ENCODE results near the gene SYNRG. TPM values are rescaled to one million over a fixed set of nuclear protein-coding genes. Genes with fewer than 3 reads are reported as not detected.
A peak's percentile ranks its signal among the peaks of the same experiment; 100 is the strongest.

SYNRG gene
- total RNA-seq, 1 donor from 2014 or later = 28.7 TPM

DNA sequence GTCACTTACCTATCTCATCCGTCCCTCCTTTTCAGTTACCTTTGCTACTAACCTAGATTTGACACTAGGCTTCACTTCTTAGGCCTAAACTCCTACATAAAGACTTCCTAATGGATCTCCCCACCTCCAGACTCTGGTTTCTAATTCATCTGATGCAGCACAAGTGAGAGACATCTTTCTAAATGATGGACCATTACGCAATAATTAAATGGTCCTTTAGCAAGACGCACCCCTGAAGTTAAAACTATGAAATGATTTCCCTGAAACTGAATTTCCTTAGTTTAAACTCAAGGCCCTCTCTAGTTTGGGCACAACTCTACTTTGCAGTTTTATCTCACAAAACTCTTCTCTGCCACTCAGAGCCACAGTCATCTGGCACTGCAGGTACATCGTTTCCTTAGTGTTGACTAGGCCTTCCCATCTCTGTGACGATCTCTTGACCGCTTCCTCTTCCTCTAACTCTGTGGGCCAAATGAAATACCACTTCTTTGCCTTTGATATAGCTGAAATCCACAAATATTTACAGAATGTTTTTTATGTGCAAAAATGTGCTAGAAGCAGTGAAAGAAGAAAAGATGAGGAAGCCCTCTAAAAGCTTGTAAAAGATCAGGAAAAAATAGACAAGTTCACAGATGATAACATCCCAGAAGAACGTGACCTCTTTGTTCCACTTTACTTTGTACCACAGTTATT, 3.3 kb downstream of the SYNRG start:
- DNase-seq (ENCODE audit: extremely low read depth, low read depth, low spot score) = no peak

DNA sequence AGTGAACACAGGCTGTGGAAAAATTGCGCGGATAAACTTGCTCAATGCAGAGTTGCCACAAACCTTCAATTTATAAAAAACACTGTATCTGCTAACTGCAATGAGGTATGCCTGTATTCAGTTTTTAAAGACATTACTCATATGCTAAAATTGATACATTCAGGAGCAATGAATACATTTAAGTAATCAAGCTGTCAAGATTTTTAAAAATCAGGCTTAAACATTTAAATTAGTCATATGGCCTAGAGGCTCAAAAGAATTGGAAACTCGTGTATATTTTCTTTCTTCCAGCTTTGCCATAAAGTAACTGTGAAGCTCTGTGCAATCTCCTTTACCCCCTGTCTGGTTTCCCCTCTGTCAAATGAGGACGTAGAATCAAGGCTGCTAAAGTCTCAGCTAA, 4.1 kb downstream of the SYNRG start:
- DNase-seq (ENCODE audit: extremely low read depth, low read depth, low spot score) = no peak

DNA sequence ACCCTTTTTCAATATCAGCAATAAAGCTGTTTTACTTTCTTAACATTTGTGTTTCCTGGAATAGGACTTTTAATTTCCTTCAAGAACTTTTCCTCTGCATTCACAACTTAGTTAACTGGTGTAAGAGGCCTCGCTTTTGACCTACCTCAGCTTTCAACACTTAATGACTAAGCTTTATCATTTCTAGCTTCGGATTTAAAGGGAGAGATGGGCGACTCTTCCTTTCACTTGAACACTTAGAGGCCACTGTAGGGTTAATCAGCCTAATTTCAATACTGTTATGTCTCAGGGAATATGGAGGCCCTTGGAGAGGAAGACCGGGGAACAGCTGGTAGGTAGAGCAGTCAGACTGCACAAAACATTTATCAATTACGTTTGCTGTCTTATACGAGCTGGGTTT, 4.7 kb downstream of the SYNRG start:
- no peak for DNase-seq (ENCODE audit: extremely low read depth, low read depth, low spot score)

DNA sequence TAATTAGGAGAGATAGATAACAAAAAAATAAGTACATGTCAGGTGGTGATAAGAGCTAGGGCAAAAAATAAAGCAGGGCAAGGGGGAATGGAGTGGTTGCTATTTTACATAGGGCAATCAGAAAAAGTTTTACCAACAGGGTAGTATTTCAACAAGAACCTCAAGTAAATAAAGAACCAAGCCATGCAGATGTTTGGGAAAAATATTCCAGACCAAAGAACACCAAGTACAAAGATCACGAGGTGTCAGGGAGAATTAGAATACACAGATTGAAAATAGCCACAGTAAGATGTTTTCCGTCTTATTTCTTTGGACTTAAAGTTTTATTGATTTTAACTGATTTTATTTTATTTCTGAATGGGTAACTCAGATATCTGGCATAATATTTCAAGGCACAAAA, 11.1 kb downstream of the SYNRG start:
- no peak for DNase-seq (ENCODE audit: extremely low read depth, low read depth, low spot score)

DNA sequence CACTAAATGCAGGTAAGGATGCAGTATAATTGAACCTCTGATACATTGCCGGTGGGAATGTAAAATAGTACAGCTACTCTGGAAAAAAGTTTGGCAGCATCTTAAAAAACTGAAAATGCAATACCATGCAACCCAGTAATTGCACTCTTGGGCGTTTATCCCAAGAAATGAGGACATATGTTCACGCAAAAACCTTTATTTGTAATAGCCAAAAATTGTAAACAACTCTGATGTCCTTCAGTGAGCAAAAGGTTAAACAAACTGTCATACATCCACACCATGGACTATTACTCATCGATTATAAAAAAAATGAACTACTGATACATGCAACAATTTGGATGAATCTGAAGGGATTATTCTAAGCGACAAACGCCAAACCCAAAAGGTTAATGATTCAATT, 16.9 kb downstream of the SYNRG start:
- DNase-seq (ENCODE audit: extremely low read depth, low read depth, low spot score) = no peak

DNA sequence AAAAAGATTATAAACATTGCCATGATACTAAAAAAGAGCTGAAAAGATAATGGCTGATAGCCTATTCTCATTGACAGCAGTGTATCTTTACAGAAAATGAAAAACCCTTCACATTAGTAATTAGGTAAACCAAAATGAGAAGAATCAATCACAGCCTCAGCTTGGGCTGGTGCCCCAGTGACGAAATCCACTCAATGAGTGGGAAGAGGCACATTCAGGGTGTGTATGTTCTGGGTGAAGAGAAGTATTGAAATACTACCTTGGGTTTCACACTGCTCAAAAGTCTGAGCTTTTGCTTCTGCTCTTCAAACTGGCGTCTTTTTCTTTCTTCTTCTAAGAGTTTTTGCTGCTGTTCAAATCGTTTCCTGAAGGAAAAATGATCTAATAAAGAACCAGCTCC, 24.2 kb downstream of the SYNRG start:
- DNase-seq (ENCODE audit: extremely low read depth, low read depth, low spot score) = no peak

DNA sequence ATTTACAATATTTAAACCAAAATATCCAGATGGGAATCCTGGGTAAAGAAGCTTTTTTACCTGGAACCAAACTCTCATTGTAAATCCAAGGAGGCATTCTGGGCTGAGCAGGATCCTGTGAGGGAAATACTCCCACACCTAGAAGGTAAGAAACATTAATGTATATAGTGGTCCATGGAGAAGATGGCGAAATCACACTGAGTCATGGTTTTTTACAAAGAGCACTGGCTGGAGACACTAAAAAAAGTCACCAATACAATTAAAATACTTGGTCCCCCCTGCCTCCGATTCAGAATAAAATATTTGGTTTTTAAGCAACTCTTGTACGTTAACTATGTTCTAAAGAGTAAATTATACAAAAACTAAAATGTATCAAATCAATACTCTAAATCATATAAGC, 32.9 kb downstream of the SYNRG start:
- no peak for DNase-seq (ENCODE audit: extremely low read depth, low read depth, low spot score)

DNA sequence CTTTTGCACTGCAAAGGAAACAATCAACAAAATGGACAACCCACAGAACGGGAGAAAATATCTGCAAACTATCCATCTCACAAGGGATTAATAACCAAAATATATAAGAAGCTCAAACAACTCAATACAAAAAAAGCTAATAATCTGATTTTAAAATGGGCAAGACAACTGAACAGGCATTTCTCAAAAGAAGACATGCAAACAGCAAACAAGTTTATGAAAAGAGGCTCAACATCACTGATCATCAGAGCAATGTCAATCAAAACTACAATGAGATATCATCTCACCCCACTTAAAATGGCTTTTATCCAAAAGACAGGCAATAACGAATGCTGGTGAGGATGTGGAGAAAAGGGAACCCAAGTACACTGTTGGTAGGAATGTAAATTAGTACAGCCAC, 34.8 kb downstream of the SYNRG start:
- no peak for DNase-seq (ENCODE audit: extremely low read depth, low read depth, low spot score)

DNA sequence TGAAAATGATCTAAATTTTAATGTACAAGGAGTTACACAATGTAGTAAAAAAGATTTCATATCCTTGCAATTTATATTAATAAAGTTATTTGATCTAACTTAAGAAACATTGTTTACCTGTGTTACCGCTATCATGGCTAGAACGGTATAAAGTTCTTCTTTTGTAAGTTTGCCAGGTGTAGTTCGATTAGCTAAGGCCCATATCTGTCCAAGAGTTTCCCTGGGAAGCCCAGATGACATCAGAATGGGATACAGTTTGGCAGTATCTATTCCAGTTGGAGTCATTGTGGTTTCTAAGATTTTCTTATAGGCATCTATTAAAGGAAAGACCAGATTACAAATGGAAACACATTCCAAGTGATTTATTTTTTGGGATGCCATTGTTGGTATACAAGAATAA, 37.5 kb downstream of the SYNRG start:
- DNase-seq (ENCODE audit: extremely low read depth, low read depth, low spot score) = no peak

DNA sequence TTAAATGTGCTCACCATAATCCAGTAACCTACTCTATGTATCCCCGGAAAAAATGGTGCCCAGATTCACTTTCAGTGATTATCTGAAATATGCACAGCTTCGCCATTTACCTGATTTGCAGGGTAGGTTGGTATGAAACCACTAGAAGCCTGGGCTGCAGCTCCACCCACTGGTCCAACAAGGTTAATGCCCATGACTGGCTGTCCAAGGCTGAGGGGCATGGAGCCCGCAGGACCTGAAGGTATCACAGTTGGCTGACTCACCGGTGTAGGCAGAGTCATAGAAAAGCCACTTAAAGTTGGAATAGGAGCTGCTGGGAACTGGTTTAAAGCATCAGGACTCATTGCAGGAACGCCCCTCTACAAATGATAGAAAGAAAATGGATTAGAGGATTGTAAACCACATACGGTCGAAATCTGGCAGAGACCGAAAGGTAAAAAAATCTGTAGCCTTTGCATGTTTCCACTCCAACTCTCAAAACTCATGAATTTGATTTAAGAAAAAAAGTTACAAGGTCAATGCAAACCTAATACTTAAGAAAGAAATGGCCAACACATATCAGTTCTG, 38.6 kb downstream of the SYNRG start:
- peak; percentile 27 for DNase-seq (ENCODE audit: extremely low read depth, low read depth, low spot score)

DNA sequence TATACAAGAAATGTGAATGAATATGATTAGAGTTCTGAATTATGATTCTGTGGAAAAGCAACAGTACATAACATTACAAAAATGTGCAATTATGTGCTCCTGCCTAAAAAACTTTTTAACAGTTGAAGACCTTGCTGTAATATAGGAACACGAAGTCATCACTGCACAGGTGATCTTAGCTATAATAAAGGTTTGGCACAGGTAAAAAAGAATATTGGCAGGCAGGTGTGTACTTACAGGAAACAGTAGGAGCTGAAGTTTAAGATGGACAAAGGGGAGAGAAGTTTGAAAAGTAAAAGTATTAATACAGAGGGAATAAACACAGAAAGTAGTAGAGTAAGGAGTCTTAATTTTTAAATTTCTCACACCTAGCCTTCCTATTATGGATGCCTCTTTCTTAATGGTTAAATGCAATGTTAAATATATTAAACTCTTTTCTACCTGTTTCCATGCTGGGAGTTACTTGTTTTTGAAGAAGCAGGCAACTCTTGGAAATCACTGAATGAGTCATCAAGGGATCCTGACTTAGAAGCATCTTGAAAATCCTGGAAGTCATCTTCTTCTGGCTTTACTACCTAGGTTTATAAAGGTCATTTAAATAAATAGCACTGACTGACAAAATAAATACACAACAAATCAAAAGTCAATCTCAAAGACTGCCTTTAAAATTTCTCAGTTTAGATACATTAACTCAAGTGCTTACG, 40.7 kb downstream of the SYNRG start:
- DNase-seq (ENCODE audit: extremely low read depth, low read depth, low spot score) = no peak

DNA sequence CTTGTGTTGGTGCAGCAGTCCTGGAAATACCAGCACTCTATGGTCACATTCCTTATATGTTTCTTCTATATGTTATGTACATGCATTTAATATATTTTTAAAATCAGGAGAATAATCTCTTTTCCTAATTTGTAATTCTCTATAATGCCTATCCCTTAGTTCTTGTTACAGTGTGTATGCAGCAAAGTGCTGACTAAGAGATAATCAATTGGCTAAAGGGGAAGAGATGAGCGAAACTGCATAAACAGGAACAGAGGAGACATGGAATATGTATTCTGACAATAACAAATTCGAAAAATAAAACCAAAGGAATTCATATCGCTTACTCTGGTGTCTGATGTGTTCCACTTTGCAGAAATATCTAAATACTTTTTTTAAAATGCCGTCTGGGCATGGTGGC, 41.7 kb downstream of the SYNRG start:
- DNase-seq (ENCODE audit: extremely low read depth, low read depth, low spot score) = no peak

DNA sequence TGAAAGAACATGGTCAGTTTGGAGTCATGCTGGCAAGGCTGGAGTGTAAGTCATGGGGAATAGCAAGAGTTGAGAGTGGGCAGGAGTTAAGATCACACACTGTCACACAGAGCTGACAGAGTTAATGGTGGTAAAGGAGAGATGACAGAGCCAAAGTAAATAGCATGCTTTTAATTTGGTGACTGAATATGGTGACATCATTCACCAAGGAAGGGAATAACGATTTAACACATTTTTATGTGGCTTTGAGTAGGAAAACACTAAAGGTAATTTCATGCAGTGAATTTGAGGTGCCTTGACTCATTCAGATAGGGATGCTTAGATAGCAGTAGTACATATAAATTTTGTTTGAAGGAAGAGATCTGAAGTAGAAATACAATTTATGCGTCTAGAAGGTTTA, 42.1 kb downstream of the SYNRG start:
- no peak for DNase-seq (ENCODE audit: extremely low read depth, low read depth, low spot score)

DNA sequence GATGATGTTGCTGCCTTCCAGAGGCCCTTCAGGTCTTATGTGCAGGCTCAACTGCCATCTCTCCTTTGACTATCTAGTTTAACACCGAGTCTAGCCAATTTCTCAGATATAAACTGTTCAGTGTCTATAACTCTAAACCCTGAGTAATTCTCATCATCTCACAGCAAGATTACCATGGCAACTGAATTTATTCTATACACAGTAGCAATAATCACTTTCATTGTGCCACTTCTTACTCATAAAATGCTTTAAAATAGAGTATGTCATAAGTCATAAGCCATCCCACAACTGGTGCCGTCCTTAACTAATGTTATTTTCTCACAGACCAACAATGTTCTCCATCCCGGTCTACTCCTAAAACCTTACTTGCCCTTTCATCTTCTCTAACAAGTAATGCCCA, 45.0 kb downstream of the SYNRG start:
- DNase-seq (ENCODE audit: extremely low read depth, low read depth, low spot score) = no peak

DNA sequence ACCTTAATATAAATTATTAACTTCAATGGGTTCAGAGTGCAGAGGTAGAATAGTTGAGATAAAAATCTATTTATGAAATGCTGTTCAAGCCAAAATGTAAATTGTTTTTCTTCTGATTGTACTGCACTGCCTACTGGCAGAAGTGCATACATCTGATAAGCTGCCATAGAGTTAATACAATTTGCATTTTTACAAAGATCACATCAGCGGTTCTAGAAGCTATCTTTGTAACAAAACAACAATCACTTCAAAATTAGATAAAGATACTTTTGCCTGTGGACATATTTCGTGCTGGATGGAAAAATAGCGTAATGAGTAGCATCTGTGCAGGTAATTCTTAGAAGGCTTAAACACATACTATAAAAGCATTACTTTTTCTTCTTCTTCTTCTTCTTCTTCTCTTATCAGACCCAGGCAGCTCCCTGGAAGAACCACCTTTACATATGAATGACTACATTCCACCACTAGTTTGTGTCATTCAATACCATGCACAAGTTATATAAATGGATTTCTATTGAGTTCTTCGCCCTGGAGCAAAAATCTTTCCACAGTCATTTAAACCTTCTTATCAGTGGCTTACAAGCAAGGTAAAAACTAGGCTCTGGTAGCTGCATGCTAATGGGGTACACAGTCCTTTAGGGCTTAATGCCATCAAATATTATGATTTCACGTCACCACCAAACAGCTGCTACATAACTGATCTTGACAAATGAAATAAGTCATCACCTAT, 47.0 kb downstream of the SYNRG start:
- DNase-seq (ENCODE audit: extremely low read depth, low read depth, low spot score) = no peak

DNA sequence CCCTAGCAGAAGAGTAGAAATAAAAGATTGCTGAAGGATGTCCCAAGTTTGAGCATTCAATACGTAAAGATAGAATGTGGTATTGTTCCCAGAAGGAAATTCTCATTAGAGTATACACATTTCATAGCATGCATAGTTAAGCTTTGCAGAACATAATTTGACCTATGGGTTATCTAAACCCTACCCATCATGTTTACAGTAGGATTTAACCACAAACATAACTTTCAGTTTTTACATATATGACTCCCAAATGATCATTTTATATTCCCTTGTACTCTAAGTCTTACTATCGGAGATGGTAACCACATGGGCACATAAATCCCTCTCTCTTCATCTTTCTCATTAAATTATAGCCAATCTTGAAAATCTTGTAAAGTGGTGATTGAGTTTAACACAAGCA, 50.9 kb downstream of the SYNRG start:
- DNase-seq (ENCODE audit: extremely low read depth, low read depth, low spot score) = no peak

DNA sequence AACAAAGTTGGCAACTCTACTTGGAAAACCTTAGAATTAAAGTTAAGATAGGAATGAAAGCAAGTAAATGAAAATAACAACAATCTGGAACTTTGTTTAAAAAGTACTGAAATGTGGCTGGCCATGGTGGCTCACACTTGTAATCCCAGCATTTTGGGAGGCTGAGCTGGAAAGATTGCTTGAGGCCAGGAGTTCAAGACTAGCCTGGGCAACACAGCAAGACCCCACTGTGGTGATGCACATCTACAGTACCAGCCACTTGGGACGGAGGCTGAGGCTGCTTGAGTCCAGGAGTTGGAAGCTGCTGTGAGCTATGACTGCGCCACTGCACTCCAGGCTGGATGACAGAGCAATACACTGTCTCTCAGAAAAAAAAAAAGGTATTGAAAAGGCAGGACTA, 51.7 kb downstream of the SYNRG start:
- no peak for DNase-seq (ENCODE audit: extremely low read depth, low read depth, low spot score)

DNA sequence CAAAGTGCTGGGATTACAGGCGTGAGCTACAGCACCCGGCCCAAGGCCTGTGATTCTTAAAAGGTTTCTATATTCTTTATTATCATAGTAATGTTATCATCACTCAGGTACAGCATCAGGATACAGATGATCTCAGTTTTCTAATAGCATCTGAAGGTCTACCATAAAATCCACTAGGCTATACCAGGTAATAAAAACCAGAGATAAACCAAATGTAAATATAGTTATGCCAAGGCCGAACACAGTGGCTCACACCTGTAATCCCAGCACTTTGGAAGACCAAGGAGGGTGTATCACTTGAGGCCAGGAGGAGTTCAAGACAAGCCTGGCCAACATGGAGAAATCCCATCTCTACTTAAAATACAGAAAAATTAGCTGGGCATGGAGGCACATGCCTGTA, 53.8 kb downstream of the SYNRG start:
- DNase-seq (ENCODE audit: extremely low read depth, low read depth, low spot score) = no peak

DNA sequence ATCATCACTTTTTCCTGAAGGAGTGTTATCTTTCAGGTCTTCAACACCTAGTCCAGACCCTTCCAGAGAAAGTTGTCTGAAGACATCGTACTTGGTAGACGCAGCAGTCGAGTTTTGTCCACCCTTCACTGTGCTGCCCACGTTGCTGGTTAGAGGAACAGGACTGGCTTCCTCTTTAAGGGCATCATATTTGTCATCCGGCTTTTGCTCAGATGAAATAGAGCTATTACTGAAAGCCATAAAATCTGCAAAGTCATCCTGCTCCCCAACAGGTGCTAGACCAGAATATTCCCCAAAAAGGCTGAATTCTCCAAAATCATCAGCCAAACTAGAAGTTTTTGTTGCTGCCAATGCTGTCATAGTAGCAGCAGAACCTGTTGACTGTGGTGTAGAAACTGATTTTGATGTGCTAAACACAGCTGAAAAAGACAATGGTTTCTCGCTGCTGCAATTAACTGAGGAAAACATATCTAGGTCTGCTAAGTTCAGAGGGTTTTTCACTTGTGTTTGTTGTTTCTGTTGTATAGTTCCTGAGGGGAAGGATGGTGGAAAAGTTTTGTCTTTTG, 55.7 kb downstream of the SYNRG start:
- no peak for DNase-seq (ENCODE audit: extremely low read depth, low read depth, low spot score)

DNA sequence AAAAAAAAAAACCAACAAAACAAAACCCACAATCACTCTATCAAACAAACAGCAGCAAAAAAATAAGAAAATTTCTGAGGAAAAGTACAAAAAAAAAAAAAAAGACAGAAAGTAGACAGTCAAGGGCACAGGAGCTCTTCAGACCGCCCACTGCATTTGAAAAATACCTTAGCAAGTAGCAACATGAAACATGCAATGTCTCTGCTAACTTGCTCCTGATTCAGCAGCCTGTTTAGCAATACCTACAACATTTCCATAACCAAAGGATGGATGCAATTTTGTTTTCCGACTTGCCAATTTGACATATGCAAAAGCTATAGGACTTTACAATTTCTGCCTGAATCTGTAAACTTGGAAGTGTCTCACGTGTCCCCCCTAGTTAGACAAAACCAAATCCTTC, 57.4 kb downstream of the SYNRG start:
- DNase-seq (ENCODE audit: extremely low read depth, low read depth, low spot score) = no peak

DNA sequence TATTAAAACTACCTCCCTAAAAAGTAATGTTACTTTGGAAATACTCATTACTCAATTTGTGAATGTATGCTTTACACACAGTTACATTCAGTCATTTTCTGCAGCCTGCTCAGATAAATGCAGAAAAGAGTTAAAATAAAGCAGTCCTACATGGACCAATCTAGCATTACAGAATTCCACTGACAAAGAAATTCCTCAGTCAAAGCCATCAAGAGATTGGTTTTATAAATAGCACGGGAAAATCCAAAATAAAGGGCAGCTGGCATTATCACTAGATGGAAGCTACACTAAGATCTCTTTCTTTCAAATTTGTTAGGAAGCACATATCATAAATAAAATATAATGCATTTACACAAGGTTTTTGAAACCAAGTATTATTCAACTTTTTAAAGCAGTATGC, 61.2 kb downstream of the SYNRG start:
- DNase-seq (ENCODE audit: extremely low read depth, low read depth, low spot score) = no peak
